ENCODE results near the gene HMCN1.
"Not testable (repeated sequence)": the region's sequence is repeated elsewhere in the genome, so short reads cannot be mapped to it uniquely, and the experiment has no call there.

HMCN1 gene

GRCh38 chr1:186202271-186202764, 468.1 kb downstream of the HMCN1 start:
- TF ChIP-seq ZFX (IDR thresholded peaks at IDR 0.05) (no peak), CTCF (conservative IDR thresholded peaks at IDR 0.05) (no peak)
- H3K27ac ChIP-seq, result no peak overlapping the region

DNA sequence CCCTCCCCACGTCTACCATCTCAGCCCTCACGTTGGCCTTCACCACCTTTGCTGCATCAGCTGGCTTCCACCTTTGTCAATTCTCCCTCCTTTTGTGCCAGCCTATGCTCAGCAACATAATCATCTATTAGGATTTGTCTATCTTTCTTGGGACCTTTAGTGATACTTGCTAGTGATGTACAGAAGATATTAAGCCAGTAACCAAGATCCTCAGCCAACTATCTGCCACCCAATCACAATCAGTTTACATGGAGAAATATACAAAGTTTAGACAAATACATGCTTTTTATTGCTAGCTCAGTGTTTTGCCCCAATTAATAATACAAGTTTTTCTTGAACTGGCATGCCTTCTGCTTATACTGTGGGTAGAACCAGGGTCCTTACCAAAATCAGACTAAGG, 468.6 kb downstream of the HMCN1 start:
- TF ChIP-seq ZFX (IDR thresholded peaks at IDR 0.05) (no peak), CTCF (conservative IDR thresholded peaks at IDR 0.05) (no peak)
- H3K27ac ChIP-seq, result no peak overlapping the region

GRCh38 chr1:186206048-186206570, 471.9 kb downstream of the HMCN1 start:
- H3K27ac ChIP-seq, result no peak overlapping the region
- TF ChIP-seq ZFX (IDR thresholded peaks at IDR 0.05) (no peak), CTCF (conservative IDR thresholded peaks at IDR 0.05) (no peak)

DNA sequence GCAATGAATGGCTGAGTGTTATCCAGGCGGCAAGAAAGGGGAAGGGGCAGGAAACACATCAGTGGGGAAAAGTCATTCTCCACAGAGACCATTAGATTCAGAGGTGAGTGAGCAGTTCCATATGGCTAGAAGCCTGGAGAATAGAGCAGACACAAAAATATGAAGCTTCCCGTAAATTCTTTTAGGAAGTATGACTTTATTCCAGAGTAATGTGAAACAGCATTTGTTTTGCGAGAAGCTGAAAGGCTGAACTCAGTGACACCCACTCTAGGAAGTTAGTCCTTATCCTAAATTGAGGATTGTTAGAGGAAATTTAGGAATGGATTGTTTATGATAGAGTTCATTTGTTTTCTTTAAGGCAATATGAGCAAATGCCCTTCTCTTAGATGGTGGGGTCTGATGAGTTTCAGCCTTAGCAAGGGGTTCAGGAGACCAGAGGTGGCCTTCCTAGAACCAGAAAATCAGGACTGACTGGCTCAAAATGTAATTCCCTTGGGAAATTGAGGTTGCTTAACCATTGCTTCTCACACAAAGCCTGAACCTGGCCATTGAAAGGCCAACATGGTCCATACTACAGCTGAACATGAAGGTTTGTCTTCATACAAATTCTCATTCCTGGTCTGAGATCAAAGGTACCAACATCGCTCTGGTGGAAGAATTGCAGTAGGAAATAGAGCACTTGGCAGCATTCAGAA, 473.3 kb downstream of the HMCN1 start:
- no peak overlapping the region for H3K27ac ChIP-seq
- TF ChIP-seq CTCF (conservative IDR thresholded peaks at IDR 0.05) (no peak), ZFX (IDR thresholded peaks at IDR 0.05) (no peak)

DNA sequence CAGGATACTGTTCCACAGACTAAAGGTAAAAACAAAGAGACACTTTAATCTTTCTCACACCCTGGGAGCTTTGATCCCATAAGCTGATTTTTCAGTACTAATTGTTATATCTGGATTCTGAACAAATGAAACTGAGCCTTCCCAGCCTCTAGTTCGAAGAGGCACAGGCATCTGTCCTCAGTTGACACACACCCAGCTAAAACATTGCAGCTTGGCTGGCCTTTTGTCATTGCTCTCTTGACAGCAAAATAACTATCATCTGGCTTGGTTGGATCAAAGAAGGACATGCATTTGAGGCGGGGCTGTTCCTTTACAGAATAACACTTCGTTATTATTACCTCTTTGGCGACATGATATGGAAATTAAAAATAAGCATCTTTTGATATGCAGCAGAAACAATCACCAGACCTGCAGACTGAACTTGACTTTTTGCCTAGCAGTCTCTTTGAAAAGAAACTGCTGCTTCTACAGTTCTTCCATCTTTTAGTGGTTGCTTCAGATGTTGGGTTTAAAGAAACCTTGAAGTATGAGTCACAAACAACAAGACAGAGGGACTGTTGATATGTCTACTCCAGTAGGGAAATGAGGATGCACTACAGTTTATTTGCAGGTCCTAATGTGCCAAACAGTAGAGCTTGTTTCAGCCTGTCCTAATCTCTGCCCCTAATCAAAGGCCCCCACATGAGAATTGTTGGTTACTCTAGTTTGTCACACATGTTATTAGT, 474.4 kb downstream of the HMCN1 start:
- TF ChIP-seq ZFX (IDR thresholded peaks at IDR 0.05), result no peak
- TF ChIP-seq CTCF (conservative IDR thresholded peaks at IDR 0.05), result no peak
- H3K27ac ChIP-seq, result no peak overlapping the region

- H3K27ac ChIP-seq, result no peak overlapping the region
- TF ChIP-seq CTCF (conservative IDR thresholded peaks at IDR 0.05) (no peak), ZFX (IDR thresholded peaks at IDR 0.05) (no peak)
Observed at GRCh38 chr1:186210258-186210657, 476.1 kb downstream of the HMCN1 start.

GRCh38 chr1:186211583-186211982, 477.4 kb downstream of the HMCN1 start:
- not testable (repeated sequence) for H3K27ac ChIP-seq

All from C4-2B (cell line).